Fibroblast of lung (primary cell): ENCODE results near the gene LIM2. TPM values are rescaled to one million over a fixed set of nuclear protein-coding genes. Genes with fewer than 3 reads are reported as not detected.

Experiments
- DNase-seq, 2 donors: peaks; one replicate each; pipeline versions ENCODE4 v3.0.0 to v3.0.0-alpha.2; 2010; ENCODE audit warnings: low read depth in 2 of 2
- H2AFZ ChIP-seq: 2 replicates; pipeline ENCODE4 v1.5.1; 2012; ENCODE audit warnings: low read length, control low read depth, inconsistent platforms
- H3K27ac ChIP-seq: 2 replicates; pipeline ENCODE4 v1.5.1; 2011; ENCODE audit warnings: low read length, control low read depth; ENCODE audit not compliant: insufficient read depth
- H3K27me3 ChIP-seq: 2 replicates; pipeline ENCODE4 v1.5.1; 2011; ENCODE audit warnings: mild to moderate bottlenecking, low read length; ENCODE audit not compliant: control insufficient read depth, insufficient read depth
- H3K36me3 ChIP-seq: 2 replicates; pipeline ENCODE4 v1.5.1; 2011; ENCODE audit warnings: low read length; ENCODE audit not compliant: control insufficient read depth, insufficient read depth
- H3K4me1 ChIP-seq: 2 replicates; pipeline ENCODE4 v1.5.1; 2011; ENCODE audit warnings: low read length; ENCODE audit not compliant: control insufficient read depth, insufficient read depth; ENCODE audit errors: extremely low read depth
- H3K4me2 ChIP-seq: 2 replicates; pipeline ENCODE4 v1.5.1; 2011; ENCODE audit warnings: low read length, control low read depth; ENCODE audit not compliant: insufficient read depth; ENCODE audit errors: extremely low read depth
- H3K4me3 ChIP-seq, 4 experiments: fragments of 200-600 bp in 1 of 4; sonication (generic) in 1 of 4; replicated peaks in 1 of 4; 2 replicates each; pipeline ENCODE4 v1.5.1; 2011 to 2016; ENCODE audit warnings: low read length in 4 of 4, low read depth in 3 of 4, mild to moderate bottlenecking in 3 of 4, control low read depth in 2 of 4, inconsistent platforms in 1 of 4, mixed read lengths in 1 of 4; ENCODE audit not compliant: insufficient read depth in 1 of 4; ENCODE audit errors: control extremely low read depth in 1 of 4
- H3K79me2 ChIP-seq: 2 replicates; pipeline ENCODE4 v1.5.1; 2012; ENCODE audit warnings: mild to moderate bottlenecking, low read length, inconsistent platforms; ENCODE audit not compliant: control insufficient read depth, insufficient read depth
- H3K9ac ChIP-seq: 2 replicates; pipeline ENCODE4 v1.5.1; 2011; ENCODE audit warnings: mild to moderate bottlenecking, low read length, control low read depth; ENCODE audit not compliant: insufficient read depth
- H3K9me3 ChIP-seq: 2 replicates; pipeline ENCODE4 v1.5.1; 2012; ENCODE audit warnings: low read depth, low read length; ENCODE audit not compliant: control insufficient read depth, insufficient read depth
- H4K20me1 ChIP-seq: 2 replicates; pipeline ENCODE4 v1.5.1; 2011; ENCODE audit warnings: low read length; ENCODE audit not compliant: control insufficient read depth, insufficient read depth; ENCODE audit errors: extremely low read depth
- CTCF ChIP-seq, 2 donors: IDR thresholded peaks in 1 of 2; conservative IDR thresholded peaks in 1 of 2; 1 replicate in 1 of 2; 2 replicates in 1 of 2; pipeline ENCODE4 v1.5.1; 2011 to 2012; ENCODE audit warnings: low read length in 2 of 2, control low read depth in 1 of 2, inconsistent platforms in 1 of 2, low read depth in 1 of 2, mild to moderate bottlenecking in 1 of 2
- EZH2 ChIP-seq: IDR thresholded peaks from 2 replicates; pipeline ENCODE4 v1.5.1; 2012; ENCODE audit warnings: low read length, control low read depth, mild to moderate bottlenecking; ENCODE audit errors: missing control alignments
- polyA plus RNA-seq, 2 donors: library from polyadenylated mRNA; depleted of rRNA in 1 of 2; stranded (reverse) in 1 of 2; unstranded in 1 of 2; fragments of >200 nt; gene quantifications; 2 replicates each; pipeline ENCODE4 v1.2.1, GENCODE V29; 2011 to 2012; ENCODE audit warnings: missing spikeins in 1 of 2
- total RNA-seq: library from RNA; depleted of rRNA; stranded (reverse); fragments of >200 nt; gene quantifications from 2 replicates; pipeline ENCODE4 v1.2.1, GENCODE V29; 2014

LIM2 gene
- total and polyA plus RNA-seq, 2 donors (not counting 1 experiment from before 2014, with no cell fraction given), result not detected

- TF ChIP-seq CTCF (conservative IDR thresholded peaks at IDR 0.05 in 1 of 2, IDR thresholded peaks at IDR 0.05 in 1 of 2; ENCODE audit: low read depth in 1 of 2, low read length in 2 of 2) (no peak), EZH2 (no peak)
- Histone ChIP-seq H3K36me3 (peaks cover 3% of the 10 kb centered on the region), H4K20me1 (no peaks in the 10 kb centered on the region), H3K79me2 (no peaks in the 10 kb centered on the region), H3K27me3 (no peaks in the 10 kb centered on the region), H3K4me3 (no peak overlapping the region), H3K4me2 (no peak overlapping the region), H2AFZ (no peak overlapping the region), H3K27ac (no peak overlapping the region), H3K4me1 (peaks cover 2% of the 10 kb centered on the region), H3K9me3 (no peaks in the 10 kb centered on the region), H3K9ac (no peak overlapping the region)
- DNase-seq, result no peak
Measured at GRCh38 chr19:51345076-51345620, 42.6 kb downstream of the LIM2 start.

- Histone ChIP-seq H3K4me2 (no peak overlapping the region), H3K9me3 (no peaks in the 10 kb centered on the region), H3K36me3 (no peaks in the 10 kb centered on the region), H3K27ac (no peak overlapping the region), H3K9ac (no peak overlapping the region), H3K4me3 (no peak overlapping the region), H2AFZ (no peak overlapping the region), H3K79me2 (no peaks in the 10 kb centered on the region), H4K20me1 (no peaks in the 10 kb centered on the region), H3K27me3 (no peaks in the 10 kb centered on the region), H3K4me1 (peaks cover 6% of the 10 kb centered on the region)
- DNase-seq, result no peak
- TF ChIP-seq CTCF (conservative IDR thresholded peaks at IDR 0.05 in 1 of 2, IDR thresholded peaks at IDR 0.05 in 1 of 2; ENCODE audit: low read depth in 1 of 2, low read length in 2 of 2) (no peak), EZH2 (no peak)
Measured at GRCh38 chr19:51342631-51343569, 44.9 kb downstream of the LIM2 start.

GRCh38 chr19:51341976-51342580, 45.7 kb downstream of the LIM2 start, which contains the start of gene VSIG10L:
Gene VSIG10L (minus strand): TSS chr19:51342139. CDS start chr19:51342124, 15 bp downstream.
- Histone ChIP-seq H4K20me1 (no peaks in the 10 kb centered on the region), H3K9me3 (no peaks in the 10 kb centered on the region), H3K36me3 (no peaks in the 10 kb centered on the region), H3K27ac (no peak within 1 kb of the TSS), H2AFZ (no peak within 1 kb of the TSS), H3K27me3 (no peaks in the 10 kb centered on the region), H3K4me1 (peaks cover 6% of the 10 kb centered on the region), H3K4me2 (no peak within 1 kb of the TSS), H3K9ac (no peak within 1 kb of the TSS), H3K79me2 (no peaks in the 10 kb centered on the region), H3K4me3 (no peak within 1 kb of the TSS)
- DNase-seq, result no peak
- TF ChIP-seq CTCF (conservative IDR thresholded peaks at IDR 0.05 in 1 of 2, IDR thresholded peaks at IDR 0.05 in 1 of 2; ENCODE audit: low read depth in 1 of 2, low read length in 2 of 2), result no peak
